Mononuclear cell (primary cell): Measurements from ENCODE around the gene NFATC2. TPM values are rescaled to one million over a fixed set of nuclear protein-coding genes. Genes with fewer than 3 reads are reported as not detected.
"Not testable (repeated sequence)": the region's sequence is repeated elsewhere in the genome, so short reads cannot be mapped to it uniquely, and the experiment has no call there.

Experiments
- H3K27me3 ChIP-seq: 2 replicates; pipeline ENCODE4 v1.6.0; 2011; ENCODE audit warnings: low read length, control low read depth; ENCODE audit not compliant: insufficient read depth
- H3K4me1 ChIP-seq: 2 replicates; pipeline ENCODE4 v1.5.1; 2011; ENCODE audit warnings: mild to moderate bottlenecking, low read length, control low read depth; ENCODE audit not compliant: insufficient read depth
- H3K4me3 ChIP-seq: 2 replicates; pipeline ENCODE4 v1.5.1; 2011; ENCODE audit warnings: mild to moderate bottlenecking, low read length, moderate library complexity
- H3K9me3 ChIP-seq: 2 replicates; pipeline ENCODE4 v1.5.1; 2011; ENCODE audit warnings: low read depth, mild to moderate bottlenecking, control low read depth, low read length
- total RNA-seq: library from RNA; depleted of rRNA; stranded (reverse); fragments of >200 nt; gene quantifications from one replicate; pipeline ENCODE4 v1.2.3, GENCODE V29; 2012

NFATC2 gene
- total RNA-seq, 1 donor = 12.2 TPM

DNA sequence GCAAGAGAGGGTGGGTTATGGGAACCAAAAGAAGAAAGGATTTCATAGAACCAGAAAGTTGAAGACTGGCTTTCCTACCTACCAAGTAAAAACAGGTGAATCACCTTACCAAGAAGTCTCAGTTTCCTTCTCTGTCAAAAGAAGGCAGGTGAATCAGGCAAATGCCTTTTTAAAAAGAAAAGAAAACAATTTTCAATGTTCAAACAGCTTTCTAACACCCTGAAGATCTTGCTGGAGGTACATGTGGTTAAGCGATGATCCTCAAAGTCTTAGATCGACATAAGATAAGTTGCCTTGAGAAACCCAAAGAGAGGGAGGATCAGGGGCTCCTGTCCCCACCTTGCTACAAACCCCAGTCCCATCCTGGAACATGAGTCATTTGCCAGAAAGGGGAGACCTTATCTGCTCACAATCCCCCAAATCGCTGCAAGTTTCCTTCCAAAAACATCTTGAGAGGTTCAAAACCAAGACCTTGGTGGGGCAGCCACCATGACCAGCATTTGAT lies 71.6 kb downstream of the NFATC2 start:
- H3K27me3 ChIP-seq = no peaks in the 10 kb centered on the region
- no peak overlapping the region for H3K4me3 ChIP-seq
- H3K4me1 ChIP-seq = peaks cover 6% of the 10 kb centered on the region
- H3K9me3 ChIP-seq = no peaks in the 10 kb centered on the region

- Histone ChIP-seq H3K27me3 (no peaks in the 10 kb centered on the region), H3K4me3 (no peak overlapping the region), H3K9me3 (no peaks in the 10 kb centered on the region), H3K4me1 (peaks cover 6% of the 10 kb centered on the region)
These were observed 72.1 kb downstream of the NFATC2 start for GRCh38 chr20:51470499-51470820.

- no peaks in the 10 kb centered on the region for H3K9me3 ChIP-seq
- no peak overlapping the region for H3K4me3 ChIP-seq
- peaks cover 6% of the 10 kb centered on the region for H3K4me1 ChIP-seq
- no peaks in the 10 kb centered on the region for H3K27me3 ChIP-seq
These were observed 72.7 kb downstream of the NFATC2 start for GRCh38 chr20:51469578-51470498.

DNA sequence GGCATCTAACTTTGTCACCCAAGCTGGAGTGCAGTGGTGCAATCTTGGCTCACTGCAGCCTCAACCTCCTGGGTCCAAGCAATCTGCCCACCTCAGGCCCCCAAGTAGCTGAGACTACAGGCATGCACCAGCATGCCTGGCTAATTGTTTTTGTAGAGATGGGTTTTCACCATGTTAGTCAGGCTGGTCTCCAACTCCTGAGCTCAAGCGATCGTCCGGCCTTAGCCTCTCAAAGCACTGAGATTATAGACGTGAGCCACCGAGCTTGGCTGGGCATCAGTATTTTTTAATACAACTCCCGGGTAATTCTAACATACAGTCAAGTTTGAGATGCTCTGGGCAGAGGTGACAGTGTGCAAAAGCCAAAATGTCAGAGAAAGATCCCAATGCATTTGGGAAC lies 73.5 kb downstream of the NFATC2 start:
- H3K4me3 ChIP-seq = no peak overlapping the region
- H3K4me1 ChIP-seq = peaks cover 6% of the 10 kb centered on the region
- H3K27me3 ChIP-seq = no peaks in the 10 kb centered on the region
- H3K9me3 ChIP-seq = no peaks in the 10 kb centered on the region

GRCh38 chr20:51468636-51469035 lies 73.9 kb downstream of the NFATC2 start:
- Histone ChIP-seq H3K4me1 (peaks cover 6% of the 10 kb centered on the region), H3K9me3 (no peaks in the 10 kb centered on the region), H3K27me3 (no peaks in the 10 kb centered on the region), H3K4me3 (no peak overlapping the region)

GRCh38 chr20:51467956-51468626 lies 74.4 kb downstream of the NFATC2 start:
- Histone ChIP-seq H3K9me3 (no peaks in the 10 kb centered on the region), H3K4me3 (no peak overlapping the region), H3K27me3 (no peaks in the 10 kb centered on the region), H3K4me1 (peaks cover 6% of the 10 kb centered on the region)

DNA sequence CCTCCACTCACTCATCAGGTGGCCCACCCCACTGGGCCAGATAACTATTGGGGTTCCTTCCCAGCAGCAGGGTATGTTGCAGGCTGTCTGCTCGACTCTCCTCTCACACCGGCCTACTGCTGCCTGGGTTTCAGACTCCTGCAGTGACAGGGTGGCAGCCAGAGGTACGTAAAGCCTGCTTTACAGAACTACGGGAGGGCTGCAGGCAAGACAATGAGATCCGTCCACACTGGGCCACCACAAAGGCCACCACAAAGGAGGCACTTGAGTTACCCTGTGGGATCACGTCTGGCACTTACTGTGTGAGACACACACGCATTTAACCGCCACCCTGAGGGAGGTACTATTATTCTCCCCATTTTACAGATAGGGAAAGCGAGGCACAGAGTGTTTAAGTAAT lies 78.5 kb downstream of the NFATC2 start:
- no peaks in the 10 kb centered on the region for H3K9me3 ChIP-seq
- peaks cover 14% of the 10 kb centered on the region for H3K4me1 ChIP-seq
- no peaks in the 10 kb centered on the region for H3K27me3 ChIP-seq
- no peak overlapping the region for H3K4me3 ChIP-seq

DNA sequence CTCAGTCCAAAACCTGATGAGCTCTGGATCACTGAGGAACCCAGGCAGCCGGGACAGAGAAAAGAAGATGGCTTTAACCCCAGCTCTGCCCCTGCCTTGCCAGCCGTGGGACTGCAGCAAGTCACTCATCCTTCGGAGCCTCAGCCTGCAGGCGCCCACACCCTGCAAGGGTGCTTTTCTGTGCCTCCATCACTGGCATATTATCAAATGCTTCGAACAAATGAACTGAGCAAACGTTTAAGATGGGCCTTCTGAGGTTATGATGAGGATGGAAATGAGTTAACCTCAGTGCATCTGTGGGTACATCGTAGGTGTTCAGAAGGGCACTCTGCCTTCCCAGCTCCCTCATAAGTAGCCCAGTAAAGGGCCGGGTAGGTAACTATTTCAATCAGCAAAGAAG lies 79.0 kb downstream of the NFATC2 start:
- no peaks in the 10 kb centered on the region for H3K9me3 ChIP-seq
- no peak overlapping the region for H3K4me3 ChIP-seq
- H3K27me3 ChIP-seq = no peaks in the 10 kb centered on the region
- H3K4me1 ChIP-seq = peaks cover 14% of the 10 kb centered on the region

GRCh38 chr20:51462566-51463276 lies 79.8 kb downstream of the NFATC2 start:
- no peaks in the 10 kb centered on the region for H3K27me3 ChIP-seq
- no peaks in the 10 kb centered on the region for H3K9me3 ChIP-seq
- no peak overlapping the region for H3K4me3 ChIP-seq
- H3K4me1 ChIP-seq = peaks cover 14% of the 10 kb centered on the region

- not testable (repeated sequence) for H3K9me3 ChIP-seq, H3K27me3 ChIP-seq, H3K4me3 ChIP-seq
- H3K4me1 ChIP-seq = peaks cover 22% of the 10 kb centered on the region
These were observed 80.7 kb downstream of the NFATC2 start for GRCh38 chr20:51461846-51462245.

- Histone ChIP-seq H3K27me3 (no peaks in the 10 kb centered on the region), H3K9me3 (no peaks in the 10 kb centered on the region), H3K4me1 (peaks cover 27% of the 10 kb centered on the region), H3K4me3 (no peak overlapping the region)
These were observed 81.2 kb downstream of the NFATC2 start for GRCh38 chr20:51461306-51461705.

DNA sequence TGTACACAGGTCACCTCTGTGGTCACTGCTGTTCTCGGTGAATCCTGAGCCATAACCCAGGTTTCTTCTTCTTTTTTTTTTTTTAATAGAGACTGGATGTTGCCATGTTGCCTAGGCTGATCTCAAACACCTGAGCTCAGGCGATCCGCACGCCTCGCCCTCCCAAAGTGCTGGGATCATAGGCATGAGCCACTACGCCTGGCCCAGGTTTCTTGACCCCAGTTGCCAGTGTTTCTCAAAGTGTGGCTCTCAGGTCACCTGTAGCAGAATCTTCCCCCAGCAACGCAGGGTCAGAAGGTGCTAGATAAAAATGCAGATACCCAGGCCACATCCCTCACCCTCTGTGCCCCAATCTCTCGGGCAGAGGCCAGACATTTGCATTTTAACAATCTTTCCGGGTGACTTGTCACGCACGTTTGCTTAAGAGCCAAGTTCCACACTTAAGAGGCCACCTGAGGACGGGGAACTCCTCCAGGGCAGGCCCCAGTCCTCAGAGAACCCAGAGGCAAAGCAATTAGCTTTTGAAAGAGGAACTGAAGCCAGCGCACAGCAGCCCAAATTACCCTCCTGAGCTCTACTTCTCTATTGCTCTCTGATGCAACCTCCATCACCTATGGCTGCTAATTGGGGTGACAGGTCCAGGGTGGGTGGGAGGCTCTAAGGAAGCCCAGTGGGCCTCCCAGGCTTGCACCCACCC lies 81.8 kb downstream of the NFATC2 start:
- Histone ChIP-seq H3K4me1 (peaks cover 28% of the 10 kb centered on the region), H3K27me3 (no peaks in the 10 kb centered on the region), H3K9me3 (no peaks in the 10 kb centered on the region), H3K4me3 (no peak overlapping the region)

DNA sequence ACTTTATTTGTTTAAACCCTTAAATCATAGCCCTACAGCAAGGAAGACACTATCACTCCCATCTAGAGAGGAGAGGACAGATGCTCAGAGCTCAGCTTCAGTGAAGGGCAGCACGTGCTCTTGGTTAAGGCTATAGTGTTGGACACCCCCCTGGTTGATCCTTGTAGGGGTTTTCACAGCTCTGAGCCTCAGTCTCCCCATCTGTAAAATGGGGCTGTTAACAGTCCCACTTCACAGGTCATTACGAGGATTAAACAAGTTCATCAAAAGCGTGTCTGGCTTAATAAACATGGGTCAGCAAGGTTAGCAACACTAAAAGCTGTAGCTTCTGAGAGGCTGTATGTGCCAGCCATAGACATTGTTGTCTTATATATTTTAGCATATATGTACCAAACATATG lies 82.4 kb downstream of the NFATC2 start:
- Histone ChIP-seq H3K27me3 (no peaks in the 10 kb centered on the region), H3K4me3 (no peak overlapping the region), H3K9me3 (no peaks in the 10 kb centered on the region), H3K4me1 (peaks cover 28% of the 10 kb centered on the region)

- Histone ChIP-seq H3K9me3 (no peaks in the 10 kb centered on the region), H3K4me1 (peaks cover 28% of the 10 kb centered on the region), H3K4me3 (no peak overlapping the region), H3K27me3 (no peaks in the 10 kb centered on the region)
These were observed 83.6 kb downstream of the NFATC2 start for GRCh38 chr20:51458751-51459439.
